GM23338 (cell line): Measurements from ENCODE around the gene WTIP. TPM values are rescaled to one million over a fixed set of nuclear protein-coding genes. Genes with fewer than 3 reads are reported as not detected.

Experiments
- ATAC-seq: fragments of 200-7000 bp; cut with Tn5 transposase; 3 replicates; pipeline ENCODE4 v1.9.1; 2020
- DNase-seq: peaks from one replicate; pipeline ENCODE4 v3.0.0-alpha.2; 2015; ENCODE audit warnings: low spot score
- H2AFZ ChIP-seq: fragments of 200-600 bp; sonication (generic); 2 replicates; pipeline ENCODE4 v1.8.0; 2016; ENCODE audit warnings: antibody characterized with exemption, mild to moderate bottlenecking, moderate library complexity
- H3F3A ChIP-seq: fragments of 200-600 bp; sonication (generic); replicated peaks from 2 replicates; pipeline ENCODE4 v1.8.0; 2017; ENCODE audit warnings: antibody characterized with exemption, mixed run types, low read depth
- H3K27ac ChIP-seq: fragments of 200-600 bp; sonication (generic); 2 replicates; pipeline ENCODE4 v1.6.1; 2016; ENCODE audit warnings: low read depth
- H3K27me3 ChIP-seq: fragments of 200-600 bp; sonication (generic); 2 replicates; pipeline ENCODE4 v1.8.0; 2016; ENCODE audit warnings: mild to moderate bottlenecking, mixed run types, moderate library complexity; ENCODE audit not compliant: insufficient read depth
- H3K36me3 ChIP-seq: fragments of 200-600 bp; sonication (generic); 2 replicates; pipeline ENCODE4 v1.8.0; 2016; ENCODE audit warnings: mild to moderate bottlenecking; ENCODE audit not compliant: insufficient read depth
- H3K4me1 ChIP-seq: fragments of 200-600 bp; sonication (generic); 2 replicates; pipeline ENCODE4 v1.8.0; 2016; ENCODE audit warnings: mild to moderate bottlenecking, moderate library complexity; ENCODE audit not compliant: insufficient read depth
- H3K4me2 ChIP-seq: fragments of 200-600 bp; sonication (generic); 2 replicates; pipeline ENCODE4 v1.7.1; 2017; ENCODE audit warnings: mixed run types
- H3K4me3 ChIP-seq: fragments of 200-600 bp; sonication (generic); 2 replicates; pipeline ENCODE4 v1.6.1; 2016; ENCODE audit warnings: mixed run types
- H3K79me2 ChIP-seq: fragments of 200-600 bp; sonication (generic); replicated peaks from 2 replicates; pipeline ENCODE4 v1.8.0; 2017; ENCODE audit warnings: mild to moderate bottlenecking; ENCODE audit not compliant: insufficient read depth
- H3K9me2 ChIP-seq: fragments of 200-600 bp; sonication (generic); 2 replicates; pipeline ENCODE4 v1.8.0; 2017; ENCODE audit not compliant: insufficient read depth
- H4K20me1 ChIP-seq: fragments of 200-600 bp; sonication (generic); replicated peaks from 2 replicates; pipeline ENCODE4 v1.8.0; 2017; ENCODE audit warnings: mild to moderate bottlenecking; ENCODE audit not compliant: insufficient read depth
- H3K27ac Mint-ChIP-seq: 2 replicates; pipeline ENCODE4 v1.8.0; 2020; ENCODE audit warnings: inconsistent platforms, mild to moderate bottlenecking, moderate library complexity, mixed read lengths
- H3K27me3 Mint-ChIP-seq: 3 replicates; pipeline ENCODE4 v1.8.0; 2022; ENCODE audit warnings: low read depth, mild to moderate bottlenecking, moderate library complexity, mixed read lengths, inconsistent platforms; ENCODE audit not compliant: insufficient read depth, poor library complexity
- H3K36me3 Mint-ChIP-seq: 3 replicates; pipeline ENCODE4 v1.8.0; 2021; ENCODE audit warnings: low read depth, mild to moderate bottlenecking, inconsistent platforms, moderate library complexity, mixed read lengths
- H3K4me1 Mint-ChIP-seq: 3 replicates; pipeline ENCODE4 v1.8.0; 2020; ENCODE audit warnings: mild to moderate bottlenecking, inconsistent platforms, mixed read lengths
- H3K4me3 Mint-ChIP-seq: 3 replicates; pipeline ENCODE4 v1.8.0; 2021; ENCODE audit warnings: moderate library complexity, mild to moderate bottlenecking, inconsistent platforms, mixed read lengths
- H3K9me3 Mint-ChIP-seq: 3 replicates; pipeline ENCODE4 v1.8.0; 2020; ENCODE audit warnings: moderate library complexity, mild to moderate bottlenecking, inconsistent platforms, mixed read lengths
- CTCF ChIP-seq, 2 experiments: fragments of 200-600 bp in 1 of 2; sonication (generic) in 1 of 2; conservative IDR thresholded peaks; 2 replicates each; pipeline versions ENCODE4 v1.5.1 to v1.6.1; 2016 to 2017; ENCODE audit warnings: antibody characterized with exemption in 2 of 2, low read depth in 2 of 2, mild to moderate bottlenecking in 2 of 2, moderate library complexity in 1 of 2
- EZH2 ChIP-seq: fragments of 200-600 bp; sonication (generic); IDR thresholded peaks from one replicate; pipeline ENCODE4 v1.8.0; 2017; ENCODE audit warnings: antibody characterized with exemption, mild to moderate bottlenecking, low read depth; ENCODE audit not compliant: unreplicated experiment
- EZH2phosphoT487 ChIP-seq: fragments of 200-600 bp; sonication (generic); IDR thresholded peaks from one replicate; pipeline ENCODE4 v1.8.1; 2018; ENCODE audit warnings: antibody characterized with exemption; ENCODE audit not compliant: unreplicated experiment
- JUNB ChIP-seq: IDR thresholded peaks from one replicate; pipeline ENCODE4 v1.6.1; 2016; ENCODE audit warnings: antibody characterized with exemption; ENCODE audit not compliant: unreplicated experiment
- NANOG ChIP-seq: IDR thresholded peaks from 2 replicates; pipeline ENCODE4 v1.6.1; 2016; ENCODE audit warnings: antibody characterized with exemption, borderline replicate concordance
- POLR2AphosphoS5 ChIP-seq: IDR thresholded peaks from 2 replicates; pipeline ENCODE4 v1.6.1; 2016; ENCODE audit warnings: antibody characterized with exemption, low read depth
- STAT1 ChIP-seq: IDR thresholded peaks from one replicate; pipeline ENCODE4 v1.6.1; 2016; ENCODE audit warnings: antibody characterized with exemption; ENCODE audit not compliant: unreplicated experiment
- ZNF114 ChIP-seq: fragments of 250-450 bp; sonication (Bioruptor Pico); IDR thresholded peaks from 2 replicates; pipeline ENCODE4 v1.5.0; 2020; ENCODE audit warnings: mild to moderate bottlenecking, moderate library complexity
- ZNF331 ChIP-seq: fragments of 250-450 bp; sonication (Bioruptor Pico); IDR thresholded peaks from 2 replicates; pipeline ENCODE4 v1.5.0; 2020; ENCODE audit warnings: low read depth, mild to moderate bottlenecking, moderate library complexity
- ZNF462 ChIP-seq: fragments of 250-450 bp; sonication (Bioruptor Pico); IDR thresholded peaks from 2 replicates; pipeline ENCODE4 v1.5.0; 2020; ENCODE audit warnings: mild to moderate bottlenecking, moderate library complexity
- polyA plus RNA-seq: library from polyadenylated mRNA; unstranded; fragments of >200 nt; fragmentation: Nextera tagmentation; extraction: Ambion mirVana; gene quantifications from 2 replicates; pipeline ENCODE4 v1.2.1, GENCODE V29; 2016
- total RNA-seq: library from RNA; depleted of rRNA; stranded (reverse); fragments of >200 nt; shearing (Covaris generic); gene quantifications from 2 replicates; pipeline ENCODE4 v1.2.3, GENCODE V29; 2014

Gene WTIP
- total and polyA plus RNA-seq, 2 experiments from 2014 or later = 0.47 to 8.9 TPM

GRCh38 chr19:34495416-34495815, 13.9 kb downstream of the WTIP start:
- H3K27ac Mint-ChIP-seq = no peak overlapping the region
- no peak overlapping the region for H3K4me2 ChIP-seq
- peaks cover 5% of the 10 kb centered on the region for H3K27me3 Mint-ChIP-seq
- H3K4me1 Mint-ChIP-seq = peaks cover 7% of the 10 kb centered on the region
- H4K20me1 ChIP-seq = no peaks in the 10 kb centered on the region; the same call in 1 of the 2 replicates
- no peak overlapping the region for H3K4me3 Mint-ChIP-seq
- DNase-seq = no peak
- H3K9me2 ChIP-seq = no peaks in the 10 kb centered on the region
- H3K4me1 ChIP-seq = no peaks in the 10 kb centered on the region
- H3K27ac ChIP-seq = no peak overlapping the region
- no peaks in the 10 kb centered on the region for H3F3A ChIP-seq
- ATAC-seq = no peak
- H3K27me3 ChIP-seq = peaks cover 5% of the 10 kb centered on the region
- TF ChIP-seq EZH2phosphoT487 = no peak
- TF ChIP-seq POLR2AphosphoS5 = no peak
- no peak for TF ChIP-seq ZNF331 (CRISPR knock-in tag)
- no peak for TF ChIP-seq EZH2
- no peak for TF ChIP-seq NANOG
- TF ChIP-seq JUNB = no peak
- TF ChIP-seq CTCF (conservative IDR thresholded peaks at IDR 0.05; ENCODE audit: low read depth in 2 of 2) = no peak
- TF ChIP-seq ZNF462 = no peak
- TF ChIP-seq ZNF114 (CRISPR knock-in tag) = no peak
- no peak for TF ChIP-seq STAT1
- no peak overlapping the region for H2AFZ ChIP-seq
- H3K79me2 ChIP-seq = no peaks in the 10 kb centered on the region
- H3K4me3 ChIP-seq = no peak overlapping the region
- H3K9me3 Mint-ChIP-seq = no peaks in the 10 kb centered on the region
- no peaks in the 10 kb centered on the region for H3K36me3 ChIP-seq
- H3K36me3 Mint-ChIP-seq = peaks cover 35% of the 10 kb centered on the region
